ELR (cell line): Measurements from ENCODE around the gene MRPS12.

Source experiments
- DNase-seq: peaks from one replicate; pipeline ENCODE4 v3.0.0-alpha.2; 2015; ENCODE audit warnings: low read depth

Gene MRPS12

DNA sequence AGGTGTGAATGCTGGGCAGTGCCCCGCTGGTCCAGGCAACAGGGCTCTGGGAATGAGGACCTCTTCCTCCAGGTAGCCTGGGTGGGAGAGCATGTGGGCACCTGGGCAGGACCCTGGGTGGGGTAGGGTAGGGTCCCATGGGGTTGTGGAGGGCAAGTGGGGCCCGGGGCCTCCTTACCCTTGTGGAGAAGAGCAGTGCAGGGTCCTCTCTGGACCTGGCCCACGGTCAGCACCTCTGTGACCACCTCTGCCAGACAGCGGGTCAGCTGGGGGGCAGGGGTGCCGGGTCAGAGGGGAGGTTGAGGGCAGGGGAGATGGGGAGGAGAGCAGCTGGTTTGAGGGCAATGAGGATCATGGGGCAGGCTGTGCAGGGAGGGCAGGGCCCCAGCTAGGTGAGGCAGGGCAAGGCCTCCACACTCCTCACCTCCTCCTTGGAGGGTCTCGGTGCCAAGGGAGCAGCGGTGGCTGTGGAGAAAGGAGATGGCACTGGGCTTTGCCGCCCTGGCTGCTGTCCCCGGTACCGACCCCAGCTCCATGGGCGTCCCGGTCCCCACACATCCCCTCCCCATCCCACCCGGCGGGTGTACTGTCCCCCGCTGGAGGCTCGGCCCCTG, 19.2 kb upstream of the MRPS12 start:
- DNase-seq = no peak

DNA sequence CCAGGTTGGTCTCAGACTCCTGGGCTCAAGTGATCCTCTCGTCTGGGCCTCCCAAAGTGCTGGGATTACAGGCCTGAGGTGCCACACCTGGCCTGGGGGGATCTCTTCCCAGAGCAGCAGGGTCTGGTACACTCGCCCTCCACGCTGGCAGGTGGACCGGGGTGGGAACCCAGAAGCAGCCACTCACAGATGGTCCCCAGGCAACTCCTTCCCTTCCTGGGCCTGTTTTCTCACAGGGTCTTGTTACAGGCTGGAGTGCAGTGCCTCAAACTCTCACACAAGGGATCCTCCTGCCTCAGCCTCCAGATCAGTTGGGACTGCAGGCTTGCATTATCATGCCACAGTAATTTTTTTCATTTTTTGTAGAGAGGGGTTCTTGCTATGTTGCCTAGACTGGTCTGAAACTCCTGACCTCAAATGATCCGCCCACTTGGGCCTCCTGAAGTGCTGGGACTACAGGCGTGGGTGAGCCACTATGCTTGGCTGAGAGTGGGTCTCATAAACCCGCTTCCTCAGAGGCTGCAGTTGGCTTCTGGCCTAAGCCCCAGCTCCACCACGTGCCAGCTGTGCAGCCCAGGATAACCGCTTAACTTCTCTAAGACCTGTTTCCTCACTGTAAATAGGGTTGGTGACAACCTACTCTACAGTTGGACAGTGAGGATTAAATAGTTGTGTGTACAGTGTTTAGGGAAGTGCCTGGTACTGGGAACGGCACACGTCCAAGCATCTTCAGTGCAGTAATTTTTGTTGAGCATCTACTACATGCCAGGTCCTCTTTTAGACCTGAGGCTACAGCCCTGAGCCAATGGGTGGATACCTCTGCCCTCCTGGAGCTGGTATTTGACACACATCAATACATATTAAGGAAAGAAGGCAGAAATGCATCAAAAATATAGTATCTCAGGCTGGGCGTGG, 17.9 kb upstream of the MRPS12 start:
- DNase-seq = no peak

DNA sequence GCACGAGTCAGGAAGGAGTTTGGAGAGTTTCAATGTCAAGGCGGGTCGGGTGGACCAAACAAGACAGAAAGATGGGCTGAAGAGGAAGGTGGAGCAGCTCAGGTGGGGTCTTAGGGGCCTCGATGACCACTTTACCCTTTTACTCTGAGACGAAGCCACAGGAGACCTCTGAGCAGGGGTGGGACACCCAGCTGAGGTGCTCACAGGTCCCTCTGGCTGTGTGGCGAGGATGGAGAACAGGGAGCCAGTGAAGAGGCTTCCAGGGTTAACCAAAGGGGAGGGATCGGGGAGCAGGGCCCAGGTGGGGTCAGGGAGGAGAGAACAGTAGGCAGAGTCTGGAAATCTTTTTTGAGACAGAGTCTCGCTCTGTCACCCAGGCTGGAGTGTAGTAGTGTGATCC, 16.8 kb upstream of the MRPS12 start:
- no peak for DNase-seq

DNA sequence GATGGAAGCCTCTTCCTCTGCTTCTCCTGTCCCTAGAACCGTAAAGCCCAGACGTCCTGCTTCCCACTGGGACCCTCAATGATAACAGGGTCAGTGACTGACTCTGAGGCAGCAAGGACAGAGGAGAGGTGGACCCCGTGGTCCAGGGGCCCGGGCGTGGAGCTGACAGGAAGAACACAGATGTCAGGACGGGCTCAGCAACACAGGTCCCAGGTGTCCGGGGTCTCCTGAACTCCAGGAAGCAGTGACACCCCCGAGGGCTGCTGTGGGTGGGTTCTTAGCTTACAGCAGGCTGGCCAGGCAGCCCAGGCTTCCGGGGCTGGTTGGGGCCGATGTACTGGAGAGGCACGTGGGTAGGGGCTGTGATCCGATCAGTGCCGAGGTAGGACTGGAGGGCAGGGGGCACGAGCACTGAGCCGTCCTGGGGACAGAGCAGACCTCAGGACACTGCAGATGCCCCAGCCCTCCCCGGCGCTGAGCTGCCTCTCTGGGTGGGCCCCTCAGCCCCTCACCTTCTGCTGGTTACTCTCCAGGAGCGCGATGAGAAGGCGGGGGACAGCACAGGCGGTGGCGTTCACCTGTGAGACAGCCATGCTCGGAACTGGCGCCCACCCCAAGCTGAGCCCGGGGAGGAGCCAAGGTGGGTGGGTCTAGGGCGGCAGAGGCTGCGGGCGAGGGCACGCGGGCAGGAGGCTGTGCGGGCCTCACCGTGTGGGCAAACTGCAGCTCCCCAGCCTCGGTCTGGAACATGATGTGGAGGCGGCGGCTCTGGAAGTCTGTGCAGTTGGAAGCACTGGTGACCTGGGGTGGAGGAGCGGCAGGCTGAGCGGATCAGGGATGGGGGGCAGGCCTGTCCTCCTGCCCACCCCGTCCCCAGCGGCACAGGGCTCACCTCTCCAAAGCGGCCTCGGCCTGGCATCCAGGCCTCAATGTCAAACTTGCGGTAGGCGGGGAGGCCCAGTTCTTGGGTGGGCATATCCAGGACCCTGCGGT, 15.1 kb upstream of the MRPS12 start:
- DNase-seq = no peak

DNA sequence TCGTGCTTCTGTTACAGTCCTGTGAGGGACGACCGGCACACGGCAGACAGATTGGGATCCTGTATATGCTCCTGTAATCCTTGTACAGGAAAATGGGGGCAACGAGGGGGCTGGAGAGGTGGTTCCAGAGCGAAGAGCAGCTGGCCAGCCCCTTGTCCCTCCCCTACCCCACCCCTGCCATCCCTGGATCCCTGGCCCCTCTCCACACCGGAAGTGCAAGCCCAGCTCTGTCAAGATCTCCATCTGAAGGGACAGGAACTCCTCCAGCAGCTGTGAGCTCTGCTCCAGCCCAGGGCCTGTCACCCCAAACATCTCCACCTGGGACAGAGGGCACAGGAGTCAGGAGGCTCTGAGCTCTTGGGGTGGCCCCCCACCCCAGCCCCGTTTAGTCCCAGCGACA, 13.2 kb upstream of the MRPS12 start:
- DNase-seq = no peak

DNA sequence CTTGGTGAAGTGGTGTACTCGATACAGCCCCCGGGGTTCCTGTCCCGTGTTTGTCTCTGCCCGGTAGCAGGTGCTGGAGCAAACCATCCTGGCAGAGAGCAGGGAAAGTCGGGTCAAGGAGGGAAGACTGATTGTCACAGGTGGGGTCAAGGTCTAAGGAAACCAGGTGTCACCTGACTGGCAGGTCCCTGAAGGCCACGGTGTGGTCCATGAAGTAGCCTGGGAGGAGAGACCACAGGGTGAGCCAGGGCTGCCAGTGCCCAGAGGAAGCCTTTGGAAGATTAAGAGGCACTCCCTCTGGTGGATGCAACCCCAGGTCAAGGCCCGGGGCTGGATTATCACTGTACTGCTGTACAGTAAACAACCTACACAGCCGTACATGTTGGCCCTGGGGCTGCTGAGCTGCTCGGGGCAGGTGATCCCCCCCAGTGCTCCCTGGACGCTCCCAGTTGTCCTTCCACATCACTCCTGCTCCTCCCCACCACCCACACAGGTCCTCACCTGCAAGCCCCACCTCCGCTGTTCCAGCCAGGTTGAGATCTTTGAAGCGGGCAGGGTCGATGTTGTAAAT, 12.7 kb upstream of the MRPS12 start:
- peak; percentile 48 for DNase-seq

DNA sequence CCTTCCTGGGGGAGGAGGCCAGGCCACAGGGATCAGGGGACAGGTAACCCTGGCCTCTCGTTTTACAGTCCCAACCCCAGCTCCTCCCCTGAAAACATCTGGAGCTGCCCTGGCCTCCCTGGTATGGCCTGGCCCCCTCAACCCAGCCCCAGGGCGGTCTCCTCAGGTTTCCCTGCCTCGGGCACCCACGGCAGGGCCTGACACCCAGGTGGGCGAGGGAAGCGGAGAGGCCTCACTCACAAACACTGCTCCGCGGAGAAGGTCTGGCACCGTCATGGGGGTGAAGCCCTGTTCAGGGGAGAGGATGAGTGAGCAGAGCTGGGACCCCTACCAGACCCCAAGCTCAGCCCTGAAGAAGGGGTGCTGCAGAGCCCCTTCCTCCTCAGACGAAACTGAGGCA, 12.2 kb upstream of the MRPS12 start:
- no peak for DNase-seq

DNA sequence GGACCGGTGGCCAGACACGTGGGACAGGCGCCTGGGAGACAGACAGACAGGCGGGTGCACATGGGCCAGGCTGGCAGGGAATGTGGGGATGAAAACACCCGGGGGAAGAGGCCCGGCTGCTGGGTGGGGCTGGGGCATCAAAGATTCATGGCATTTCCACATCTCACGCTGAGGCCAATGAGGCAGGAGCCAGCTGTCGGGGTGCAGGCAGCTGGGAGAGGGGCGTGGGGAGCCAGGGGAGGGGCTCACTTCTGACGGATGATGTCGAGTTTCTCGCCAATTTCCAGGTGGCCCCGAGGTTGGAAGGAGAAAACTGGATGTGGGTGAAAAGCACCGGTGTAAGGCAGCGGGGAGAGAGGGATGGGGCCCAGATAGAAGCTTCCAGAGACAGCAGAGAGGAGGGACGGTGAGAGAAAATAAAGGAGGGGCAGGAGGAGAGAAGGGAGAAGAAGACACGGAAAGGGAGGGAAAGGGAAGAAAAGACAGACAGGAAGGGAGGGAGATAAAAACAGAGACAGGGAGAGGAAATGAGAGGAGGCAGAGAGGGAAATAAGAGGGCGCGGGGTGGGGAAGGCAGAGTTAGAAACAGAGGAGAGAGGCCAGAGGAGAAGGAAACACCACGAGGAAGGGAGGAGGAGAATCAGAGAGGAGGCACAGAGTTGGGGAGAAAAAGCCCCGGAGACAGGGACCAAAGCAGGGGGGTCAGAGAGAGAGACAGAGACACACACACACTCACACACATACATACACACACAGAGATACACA, 10.7 kb upstream of the MRPS12 start:
- DNase-seq = no peak

DNA sequence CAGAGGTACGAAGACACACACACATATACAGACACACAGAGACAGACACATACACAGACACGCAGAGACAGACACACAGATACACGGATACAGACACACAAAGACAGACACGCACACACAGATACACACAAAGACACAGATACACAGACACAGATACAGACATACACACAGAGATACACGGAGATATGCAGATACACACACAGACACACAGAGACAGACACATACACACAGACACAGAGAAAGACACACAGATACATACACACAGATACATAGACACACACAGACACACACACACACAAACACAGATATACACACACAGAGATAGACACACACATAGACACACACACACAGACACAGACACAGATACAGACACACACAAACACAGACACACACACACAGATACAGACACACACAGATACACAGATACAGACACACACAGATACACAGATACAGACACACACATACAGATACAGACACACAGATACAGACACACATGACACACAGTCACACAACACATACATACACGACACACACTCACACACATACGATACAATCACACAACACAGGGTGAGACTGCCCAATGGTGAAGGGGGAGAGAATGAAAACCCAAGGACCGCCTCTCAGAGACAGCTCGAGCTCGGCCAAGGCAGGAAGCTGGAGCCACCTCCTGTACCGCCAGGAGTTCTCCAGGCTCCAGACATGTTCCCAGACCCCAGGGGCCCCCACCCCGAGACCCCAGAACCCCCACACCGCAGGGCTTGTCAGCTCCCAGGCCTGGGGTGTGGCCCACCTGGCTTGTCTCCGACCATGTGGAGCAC, 9.9 kb upstream of the MRPS12 start:
- no peak for DNase-seq

DNA sequence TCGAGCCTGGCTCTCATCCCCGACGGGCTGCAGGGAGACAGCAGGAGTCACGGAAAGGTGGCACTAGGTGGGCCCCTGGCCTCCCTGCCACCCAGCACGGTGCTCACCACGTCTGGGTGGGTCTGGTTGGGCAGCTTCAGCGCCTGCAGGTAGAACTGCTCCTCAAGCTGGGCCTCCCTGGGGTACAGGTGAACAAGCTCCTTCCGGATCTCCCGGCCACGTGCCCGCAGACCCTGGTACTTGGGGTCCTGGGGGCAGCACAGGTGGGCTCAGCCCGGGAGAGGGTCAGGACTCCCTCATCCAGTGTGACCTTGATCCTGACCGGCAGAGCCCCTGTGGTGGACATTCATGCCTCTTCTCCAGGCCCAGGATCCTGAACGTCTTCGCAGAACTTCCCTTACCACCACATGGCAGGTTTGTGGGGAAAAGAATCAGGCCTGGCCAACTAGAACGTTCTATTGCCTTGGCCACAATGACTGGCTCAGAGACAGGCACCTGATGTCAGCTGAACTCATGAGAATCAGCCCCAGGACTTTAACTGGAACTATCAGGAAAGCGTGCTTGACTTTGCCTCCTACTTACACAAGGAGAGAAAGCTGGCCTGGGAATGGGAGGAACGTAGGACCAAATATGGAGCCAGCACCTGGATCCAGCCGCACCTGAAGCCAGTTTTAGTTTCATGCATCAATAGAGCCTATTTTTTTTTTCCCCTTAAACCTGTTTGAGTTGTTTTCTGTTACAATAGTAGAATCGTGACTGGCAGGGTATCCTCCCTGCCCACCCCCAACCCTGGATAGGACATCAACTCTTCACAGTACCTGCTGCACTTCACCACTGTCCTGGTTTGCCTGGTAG, 9.1 kb upstream of the MRPS12 start:
- no peak for DNase-seq

DNA sequence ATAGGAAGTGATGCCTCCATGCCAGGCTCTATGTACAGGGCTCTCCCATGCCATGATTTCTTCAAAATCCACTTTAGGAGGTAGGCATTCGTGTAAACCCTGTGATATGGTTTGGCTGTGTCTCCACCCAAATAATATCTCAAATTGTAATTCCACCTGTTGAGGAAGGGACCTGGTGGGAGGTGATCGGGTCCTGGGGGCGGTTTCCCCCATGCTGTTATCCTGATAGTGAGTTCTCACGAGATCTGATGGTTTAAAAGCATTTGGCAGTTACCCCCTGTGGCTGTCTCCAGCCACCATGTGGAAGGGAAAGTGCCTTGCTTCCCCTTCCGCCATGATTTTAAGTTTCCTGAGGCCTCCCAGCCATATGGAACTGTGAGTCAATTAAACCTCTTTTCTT, 8.3 kb upstream of the MRPS12 start:
- DNase-seq = no peak

DNA sequence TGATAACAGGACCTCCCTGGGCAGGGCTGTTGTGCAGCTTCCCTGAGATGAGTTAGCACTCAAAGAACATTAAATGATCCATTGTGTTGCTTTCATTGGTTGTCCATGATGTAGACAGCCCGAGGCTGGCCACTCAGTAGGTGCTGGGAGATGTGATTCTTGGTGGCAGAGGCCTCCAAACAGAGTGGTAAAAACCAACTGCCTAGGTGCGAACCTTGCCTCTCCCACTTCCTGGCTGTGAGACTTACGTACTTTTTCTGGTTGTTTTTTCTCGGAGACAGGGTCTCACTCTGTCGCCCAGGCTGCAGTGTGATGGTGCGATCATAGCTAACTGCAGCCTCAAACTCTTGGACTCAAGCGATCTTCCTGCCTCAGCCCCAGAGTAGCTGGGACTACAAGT, 6.4 kb upstream of the MRPS12 start:
- no peak for DNase-seq

DNA sequence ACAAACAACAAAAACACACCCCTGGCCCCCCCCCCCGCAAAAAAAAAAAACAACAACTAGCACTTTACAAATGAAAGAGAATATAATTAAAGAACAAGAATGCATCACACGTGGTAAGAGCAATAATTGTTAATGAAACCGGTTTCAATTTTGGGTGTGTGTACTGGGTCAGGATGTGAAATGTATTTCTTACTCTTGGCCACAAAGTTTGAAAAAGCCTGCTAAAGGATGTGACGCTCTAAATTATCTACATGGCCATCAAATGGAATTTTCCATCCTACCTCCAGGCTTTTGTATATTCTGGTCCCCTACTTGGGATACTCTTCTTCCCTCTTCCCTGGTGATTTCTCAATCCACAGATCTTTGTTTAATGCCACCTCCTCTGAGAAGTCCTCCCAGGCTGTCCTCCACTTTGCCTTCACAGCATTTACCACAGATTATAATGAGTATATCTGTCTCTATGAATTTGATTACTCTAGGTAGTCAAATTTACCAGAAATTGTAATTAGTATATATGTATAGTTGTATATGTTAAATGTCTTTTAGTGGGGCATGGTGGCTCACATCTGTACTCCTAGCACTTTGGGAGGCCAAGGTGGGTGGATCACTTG, 2.2 kb upstream of the MRPS12 start:
- no peak for DNase-seq

DNA sequence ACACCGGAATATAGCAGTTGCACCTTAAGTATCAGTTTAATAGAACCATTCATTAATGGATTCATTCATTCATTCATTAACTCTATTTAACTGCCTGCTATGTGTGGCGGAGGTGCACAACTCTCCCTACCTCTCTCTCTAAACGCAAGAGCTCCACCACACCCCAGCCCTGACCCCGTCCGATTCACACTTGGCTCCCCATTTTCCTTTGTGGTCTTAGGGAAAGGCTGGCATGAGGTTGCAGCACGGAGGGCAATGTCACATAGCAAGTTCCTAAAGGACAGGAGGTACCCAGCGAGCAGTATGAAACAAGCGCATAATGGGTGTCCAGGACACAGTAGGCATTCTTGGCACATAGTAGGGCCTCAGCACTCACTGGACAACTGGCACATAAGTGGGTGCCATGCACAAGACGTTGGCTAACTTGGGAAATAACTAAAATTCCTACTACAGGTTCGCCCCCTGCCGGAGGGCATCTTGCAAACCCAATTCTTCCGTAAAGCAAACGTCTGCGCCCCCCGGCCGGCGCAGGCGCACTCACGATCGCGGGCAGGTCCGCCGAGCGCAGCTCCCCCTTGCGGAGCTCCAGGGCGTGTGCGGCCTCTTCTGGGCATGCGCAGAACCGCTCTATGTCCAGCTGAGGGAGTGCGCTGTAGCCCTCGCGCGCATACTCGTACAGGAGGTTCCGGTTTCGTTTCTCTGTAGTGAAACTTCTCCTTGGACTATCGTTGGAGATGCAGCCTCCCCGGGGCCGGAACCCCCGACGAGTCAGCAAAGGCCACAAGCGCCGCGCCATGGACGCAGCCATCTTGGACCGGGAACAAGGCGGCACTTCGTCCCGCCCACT, 592 bp upstream of the MRPS12 start, which contains the start of gene SARS2:
SARS2 (minus strand) TSS at position 835 of the 847 bp plus-strand sequence; CDS start at position 808, 27 bp downstream.
- peak; percentile 93 for DNase-seq

DNA sequence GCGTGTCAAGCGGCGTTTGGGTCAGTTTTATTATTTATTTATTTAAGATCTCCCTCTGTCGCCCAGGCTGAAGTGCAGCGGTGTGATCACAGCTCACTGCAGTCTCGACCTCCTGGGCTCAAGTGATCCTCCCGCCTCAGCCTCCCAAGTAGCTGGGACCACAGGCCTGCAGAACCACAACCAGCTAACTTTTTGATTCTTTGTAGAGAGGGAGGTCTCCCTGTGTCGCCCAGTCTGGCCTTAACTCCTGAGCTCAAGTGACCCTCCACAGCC, 713 bp downstream of the MRPS12 start:
- DNase-seq = no peak

DNA sequence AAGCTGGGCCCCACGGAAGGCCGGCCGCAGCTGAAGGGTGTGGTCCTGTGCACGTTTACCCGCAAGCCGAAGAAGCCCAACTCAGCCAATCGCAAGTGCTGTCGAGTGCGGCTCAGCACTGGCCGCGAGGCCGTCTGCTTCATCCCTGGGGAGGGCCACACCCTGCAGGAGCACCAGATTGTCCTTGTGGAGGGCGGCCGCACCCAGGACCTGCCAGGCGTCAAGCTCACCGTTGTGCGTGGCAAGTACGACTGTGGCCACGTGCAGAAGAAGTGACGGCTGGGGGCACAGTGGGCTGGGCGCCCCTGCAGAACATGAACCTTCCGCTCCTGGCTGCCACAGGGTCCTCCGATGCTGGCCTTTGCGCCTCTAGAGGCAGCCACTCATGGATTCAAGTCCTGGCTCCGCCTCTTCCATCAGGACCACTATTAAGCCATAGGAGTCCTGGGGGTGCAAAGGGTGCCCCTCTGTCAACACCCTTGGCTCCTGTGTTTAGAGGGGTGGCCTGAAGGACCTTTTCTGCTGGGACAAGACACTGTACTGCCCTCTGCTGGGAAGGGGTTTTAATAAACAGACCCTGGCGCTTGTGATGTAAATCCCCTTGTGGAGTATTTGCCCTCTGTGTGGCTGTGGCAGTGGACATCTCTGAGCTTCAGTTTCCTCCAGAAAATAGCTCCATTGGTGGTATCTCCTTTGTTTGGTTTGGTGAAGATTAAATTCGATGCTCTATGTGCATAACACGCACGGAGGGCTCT, 1.9 kb downstream of the MRPS12 start:
- DNase-seq = peak; percentile 55

DNA sequence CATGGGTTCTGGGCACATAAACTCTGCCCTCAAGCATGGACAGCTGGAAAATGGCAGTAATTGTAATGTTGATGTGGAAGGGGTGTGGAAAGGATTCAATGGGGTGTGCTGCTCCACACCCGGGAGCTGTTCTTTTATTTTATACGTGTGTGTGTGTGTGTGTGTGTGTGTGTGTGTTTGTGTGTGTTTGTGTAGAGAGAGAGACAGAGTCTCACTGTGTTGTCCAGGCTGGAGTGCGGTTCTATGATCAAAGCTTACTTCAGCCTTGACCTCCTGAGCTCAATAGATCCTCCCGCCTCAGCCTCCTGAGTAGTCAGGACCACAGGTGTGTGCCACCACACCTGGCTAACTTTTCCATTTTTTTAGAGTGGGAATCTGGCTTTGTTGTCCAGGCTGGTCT, 2.8 kb downstream of the MRPS12 start:
- DNase-seq = no peak
